ENCODE data around the gene CFAP69.
"Not testable (repeated sequence)": the region's sequence is repeated elsewhere in the genome, so short reads cannot be mapped to it uniquely, and the experiment has no call there.

Gene CFAP69

GRCh38 chr7:90320801-90321494 is 76.0 kb downstream of the CFAP69 start, which contains the start of gene FAM237B:
Gene FAM237B, minus strand, starts transcription at chr7:90321304. Its CDS starts 1,556 bp downstream, at chr7:90319748.
- Mint-ChIP-seq H3K27me3 (peaks cover 27% of the 10 kb centered on the region), H3K27ac (no peak within 1 kb of the TSS), H3K4me1 (peaks cover 7% of the 10 kb centered on the region), H3K9me3 (no peaks in the 10 kb centered on the region), H3K36me3 (no peaks in the 10 kb centered on the region), H3K4me3 (peak within 1 kb of the TSS; percentile 39)
- DNase-seq (ENCODE audit: low spot score in 2 of 2): no peak
- no peak for ATAC-seq (ENCODE audit: low read depth)

- Mint-ChIP-seq H3K9me3 (no peaks in the 10 kb centered on the region), H3K36me3 (no peaks in the 10 kb centered on the region), H3K27ac (no peak overlapping the region), H3K27me3 (peaks cover 27% of the 10 kb centered on the region), H3K4me1 (peaks cover 7% of the 10 kb centered on the region), H3K4me3 (no peak overlapping the region)
- ATAC-seq (ENCODE audit: low read depth) (no peak), DNase-seq (ENCODE audit: low spot score in 2 of 2) (no peak)
These were observed 77.9 kb downstream of the CFAP69 start for GRCh38 chr7:90322837-90323236.

- ATAC-seq (ENCODE audit: low read depth): no peak
- Mint-ChIP-seq H3K27ac (no peak overlapping the region), H3K4me1 (peaks cover 2% of the 10 kb centered on the region), H3K9me3 (peaks cover 1% of the 10 kb centered on the region), H3K4me3 (no peak overlapping the region), H3K27me3 (peaks cover 14% of the 10 kb centered on the region), H3K36me3 (no peaks in the 10 kb centered on the region)
- no peak for DNase-seq (ENCODE audit: low spot score in 2 of 2)
These were observed 81.5 kb downstream of the CFAP69 start for GRCh38 chr7:90326500-90326899.

GRCh38 chr7:90334193-90334843 is 89.3 kb downstream of the CFAP69 start:
- no peaks in the 10 kb centered on the region for H3K4me1 Mint-ChIP-seq
- H3K27ac Mint-ChIP-seq: no peak overlapping the region
- H3K36me3 Mint-ChIP-seq: no peaks in the 10 kb centered on the region
- DNase-seq (ENCODE audit: low spot score in 2 of 2): no peak
- ATAC-seq (ENCODE audit: low read depth): no peak
- H3K9me3 Mint-ChIP-seq: peaks cover 1% of the 10 kb centered on the region
- peaks cover 4% of the 10 kb centered on the region for H3K27me3 Mint-ChIP-seq
- no peak overlapping the region for H3K4me3 Mint-ChIP-seq

GRCh38 chr7:90334926-90335325 is 90.0 kb downstream of the CFAP69 start:
- H3K27ac Mint-ChIP-seq; H3K4me1 Mint-ChIP-seq; ATAC-seq (ENCODE audit: low read depth); H3K27me3 Mint-ChIP-seq; DNase-seq (ENCODE audit: low spot score in 2 of 2); H3K36me3 Mint-ChIP-seq; H3K9me3 Mint-ChIP-seq; H3K4me3 Mint-ChIP-seq: not testable (repeated sequence)

- ATAC-seq (ENCODE audit: low read depth): no peak
- H3K4me3 Mint-ChIP-seq: no peak overlapping the region
- no peak for DNase-seq (ENCODE audit: low spot score in 2 of 2)
- H3K36me3 Mint-ChIP-seq: no peaks in the 10 kb centered on the region
- no peaks in the 10 kb centered on the region for H3K4me1 Mint-ChIP-seq
- no peak overlapping the region for H3K27ac Mint-ChIP-seq
- no peaks in the 10 kb centered on the region for H3K9me3 Mint-ChIP-seq
- H3K27me3 Mint-ChIP-seq: peaks cover 3% of the 10 kb centered on the region
These were observed 92.1 kb downstream of the CFAP69 start for GRCh38 chr7:90337106-90337505.

- H3K36me3 Mint-ChIP-seq: peaks cover 6% of the 10 kb centered on the region
- peak overlapping the region; percentile 97 for H3K4me3 Mint-ChIP-seq
- no peaks in the 10 kb centered on the region for H3K27me3 Mint-ChIP-seq
- H3K9me3 Mint-ChIP-seq: peaks cover 1% of the 10 kb centered on the region
- peaks cover 24% of the 10 kb centered on the region for H3K4me1 Mint-ChIP-seq
- no peak for DNase-seq (ENCODE audit: low spot score in 2 of 2)
- H3K27ac Mint-ChIP-seq: peak overlapping the region; percentile 99
- no peak for ATAC-seq (ENCODE audit: low read depth)
These were observed 100.0 kb downstream of the CFAP69 start for GRCh38 chr7:90345016-90345415.

GRCh38 chr7:90345595-90346335 is 100.8 kb downstream of the CFAP69 start:
- Mint-ChIP-seq H3K4me3 (peak overlapping the region; percentile 97), H3K36me3 (peaks cover 11% of the 10 kb centered on the region), H3K27me3 (no peaks in the 10 kb centered on the region), H3K27ac (peak overlapping the region; percentile 99), H3K4me1 (peaks cover 27% of the 10 kb centered on the region), H3K9me3 (peaks cover 1% of the 10 kb centered on the region)
- DNase-seq (ENCODE audit: low spot score in 2 of 2) (no peak), ATAC-seq (ENCODE audit: low read depth) (peak; percentile 0)

GRCh38 chr7:90346336-90347125 is 101.6 kb downstream of the CFAP69 start, which contains the start of gene GTPBP10:
Gene GTPBP10, plus strand, starts transcription at chr7:90346716. Its CDS starts 26 bp downstream, at chr7:90346742.
- Mint-ChIP-seq H3K4me1 (peaks cover 28% of the 10 kb centered on the region), H3K36me3 (peaks cover 12% of the 10 kb centered on the region)
- ATAC-seq (ENCODE audit: low read depth): peak; percentile 88

GRCh38 chr7:90347759-90348158 is 102.8 kb downstream of the CFAP69 start:
- peaks cover 1% of the 10 kb centered on the region for H3K9me3 Mint-ChIP-seq
- DNase-seq (ENCODE audit: low spot score in 2 of 2) (no peak), ATAC-seq (ENCODE audit: low read depth) (no peak)
- H3K36me3 Mint-ChIP-seq: peaks cover 18% of the 10 kb centered on the region
- peak overlapping the region; percentile 99 for H3K27ac Mint-ChIP-seq
- H3K4me3 Mint-ChIP-seq: peak overlapping the region; percentile 49
- H3K27me3 Mint-ChIP-seq: no peaks in the 10 kb centered on the region
- H3K4me1 Mint-ChIP-seq: peaks cover 34% of the 10 kb centered on the region

More at GRCh38 chr7:90346336-90347125, 101.6 kb downstream of the CFAP69 start, which contains the start of gene GTPBP10:
- no peaks in the 10 kb centered on the region for H3K27me3 Mint-ChIP-seq
- peak; percentile 89 to 92 for DNase-seq (ENCODE audit: low spot score in 2 of 2)
- H3K4me3 Mint-ChIP-seq: peak within 1 kb of the TSS; percentile 97
- H3K27ac Mint-ChIP-seq: peak within 1 kb of the TSS; percentile 99
- H3K9me3 Mint-ChIP-seq: peaks cover 1% of the 10 kb centered on the region

- ATAC-seq (ENCODE audit: low read depth): no peak
- Mint-ChIP-seq H3K36me3 (peaks cover 20% of the 10 kb centered on the region), H3K4me3 (no peak overlapping the region)
These were observed 104.3 kb downstream of the CFAP69 start for GRCh38 chr7:90349305-90349704.

GRCh38 chr7:90350032-90350431 is 105.1 kb downstream of the CFAP69 start:
- Mint-ChIP-seq H3K36me3 (peaks cover 20% of the 10 kb centered on the region), H3K4me1 (peaks cover 36% of the 10 kb centered on the region)
- not testable (repeated sequence) for H3K4me3 Mint-ChIP-seq; DNase-seq (ENCODE audit: low spot score in 2 of 2); H3K27me3 Mint-ChIP-seq; ATAC-seq (ENCODE audit: low read depth); H3K9me3 Mint-ChIP-seq; H3K27ac Mint-ChIP-seq

More at GRCh38 chr7:90349305-90349704, 104.3 kb downstream of the CFAP69 start:
- no peaks in the 10 kb centered on the region for H3K27me3 Mint-ChIP-seq
- peaks cover 36% of the 10 kb centered on the region for H3K4me1 Mint-ChIP-seq
- peaks cover 1% of the 10 kb centered on the region for H3K9me3 Mint-ChIP-seq
- no peak for DNase-seq (ENCODE audit: low spot score in 2 of 2)
- H3K27ac Mint-ChIP-seq: no peak overlapping the region

- Mint-ChIP-seq H3K27ac (no peak overlapping the region), H3K4me1 (peaks cover 32% of the 10 kb centered on the region), H3K36me3 (peaks cover 35% of the 10 kb centered on the region)
These were observed 107.0 kb downstream of the CFAP69 start for GRCh38 chr7:90351987-90352386.

More at GRCh38 chr7:90351987-90352386, 107.0 kb downstream of the CFAP69 start:
- no peaks in the 10 kb centered on the region for H3K27me3 Mint-ChIP-seq
- DNase-seq (ENCODE audit: low spot score in 2 of 2) (no peak), ATAC-seq (ENCODE audit: low read depth) (no peak)
- H3K4me3 Mint-ChIP-seq: no peak overlapping the region
- H3K9me3 Mint-ChIP-seq: peaks cover 5% of the 10 kb centered on the region

All from memory B cell (primary cell).